Measurements from ENCODE around the gene COA6. TPM values are rescaled to one million over a fixed set of nuclear protein-coding genes. Genes with fewer than 3 reads are reported as not detected.

Gene COA6
- total and polyA plus RNA-seq, 10 of the 15 experiments (the other 5 are each of a cell fraction or from before 2014, with no cell fraction given): 49.9 to 178 (median 71.5) TPM

DNA sequence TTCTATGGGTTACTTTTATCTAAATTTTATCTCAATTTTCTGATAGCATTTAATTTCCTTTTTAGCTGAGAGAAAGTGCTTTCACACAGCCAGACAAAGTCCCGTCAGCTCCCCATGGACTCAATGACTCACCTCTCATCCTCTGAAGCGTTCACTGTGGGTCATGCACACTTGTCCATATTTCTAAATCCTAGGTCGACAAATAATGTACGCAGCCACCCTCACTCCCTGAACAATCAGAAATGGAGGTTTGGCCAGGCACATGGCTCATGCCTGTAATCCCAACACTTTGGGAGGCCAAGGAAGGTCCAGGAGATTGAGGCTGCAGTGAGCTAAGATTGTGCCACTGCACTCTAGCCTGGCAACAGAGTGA is 42.4 kb upstream of the COA6 start:
- ATAC-seq (no peak), FAIRE-seq (no peak), DNase-seq (ENCODE audit: low read depth, low spot score) (no peak)
- H4K20me1 ChIP-seq (ENCODE audit: control insufficient read depth, insufficient read depth): no peaks in the 10 kb centered on the region
- no peak overlapping the region for H3K4me2 ChIP-seq (ENCODE audit: control insufficient read depth, insufficient read depth)
- no peak overlapping the region for H3K9ac ChIP-seq (ENCODE audit: control insufficient read depth, insufficient read depth, low read length)
- ChIA-PET RAD21 (ENCODE audit: unreplicated experiment) (interaction anchor here (1.1 kb wide), 1 partner anchor 21 kb away, joined by 3 read pairs; no protein-coding TSS in a partner anchor), CTCF (interaction anchor here (0.6 to 5.0 kb wide), 3 partner anchors 40 to 891 kb away, joined by 3 to 22 read pairs (median 6); no protein-coding TSS in a partner anchor), SMC1A (ENCODE audit: uncharacterized antibody, unreplicated experiment) (interaction anchor here (0.6 to 1.7 kb wide), 2 partner anchors 21 to 1267 kb away, joined by 3 read pairs; no protein-coding TSS in a partner anchor), POLR2A (no interaction called here)
- H3K4me3 ChIP-seq: no peak overlapping the region
- H3K79me2 ChIP-seq (ENCODE audit: control insufficient read depth, insufficient read depth, low read length): no peaks in the 10 kb centered on the region
- no peak overlapping the region for H3K27ac ChIP-seq (ENCODE audit: control insufficient read depth, insufficient read depth)
- H3K4me1 ChIP-seq (ENCODE audit: control insufficient read depth, insufficient read depth, low read length): no peaks in the 10 kb centered on the region
- in situ Hi-C loops (cut with MboI): no loop called here
- no peaks in the 10 kb centered on the region for H3K27me3 ChIP-seq (replicated peaks in 1 of 2; ENCODE audit: control insufficient read depth in 2 of 2, insufficient read depth in 2 of 2, low read length in 1 of 2)
- BruUV-seq (replicated peaks): no TSS peak
- intact Hi-C loops (cut with micrococcal nuclease; ENCODE audit: unreplicated experiment): no loop called here
- no peaks in the 10 kb centered on the region for H3K36me3 ChIP-seq (ENCODE audit: control insufficient read depth in 2 of 2, insufficient read depth in 2 of 2, low read length in 1 of 2)
- no peak overlapping the region for H2AFZ ChIP-seq (ENCODE audit: control insufficient read depth, low read depth, low read length)
- no peak for TF ChIP-seq RELA (IDR thresholded peaks at IDR 0.05; ENCODE audit: borderline replicate concordance, partially characterized antibody)
- TF ChIP-seq LARP7 (IDR thresholded peaks at IDR 0.05): no peak
- TF ChIP-seq POU2F2 (IDR thresholded peaks at IDR 0.05; ENCODE audit: borderline replicate concordance, low read depth, low read length): no peak
- no peak for TF ChIP-seq NBN (IDR thresholded peaks at IDR 0.05)
- no peak for TF ChIP-seq JUNB (IDR thresholded peaks at IDR 0.05)
- no peak for TF ChIP-seq SKIL (IDR thresholded peaks at IDR 0.05; ENCODE audit: low read depth, poor library complexity, severe bottlenecking)
- no peak for TF ChIP-seq ELK1 (IDR thresholded peaks at IDR 0.05; ENCODE audit: low read depth, low read length)
- TF ChIP-seq, protein P1, sequence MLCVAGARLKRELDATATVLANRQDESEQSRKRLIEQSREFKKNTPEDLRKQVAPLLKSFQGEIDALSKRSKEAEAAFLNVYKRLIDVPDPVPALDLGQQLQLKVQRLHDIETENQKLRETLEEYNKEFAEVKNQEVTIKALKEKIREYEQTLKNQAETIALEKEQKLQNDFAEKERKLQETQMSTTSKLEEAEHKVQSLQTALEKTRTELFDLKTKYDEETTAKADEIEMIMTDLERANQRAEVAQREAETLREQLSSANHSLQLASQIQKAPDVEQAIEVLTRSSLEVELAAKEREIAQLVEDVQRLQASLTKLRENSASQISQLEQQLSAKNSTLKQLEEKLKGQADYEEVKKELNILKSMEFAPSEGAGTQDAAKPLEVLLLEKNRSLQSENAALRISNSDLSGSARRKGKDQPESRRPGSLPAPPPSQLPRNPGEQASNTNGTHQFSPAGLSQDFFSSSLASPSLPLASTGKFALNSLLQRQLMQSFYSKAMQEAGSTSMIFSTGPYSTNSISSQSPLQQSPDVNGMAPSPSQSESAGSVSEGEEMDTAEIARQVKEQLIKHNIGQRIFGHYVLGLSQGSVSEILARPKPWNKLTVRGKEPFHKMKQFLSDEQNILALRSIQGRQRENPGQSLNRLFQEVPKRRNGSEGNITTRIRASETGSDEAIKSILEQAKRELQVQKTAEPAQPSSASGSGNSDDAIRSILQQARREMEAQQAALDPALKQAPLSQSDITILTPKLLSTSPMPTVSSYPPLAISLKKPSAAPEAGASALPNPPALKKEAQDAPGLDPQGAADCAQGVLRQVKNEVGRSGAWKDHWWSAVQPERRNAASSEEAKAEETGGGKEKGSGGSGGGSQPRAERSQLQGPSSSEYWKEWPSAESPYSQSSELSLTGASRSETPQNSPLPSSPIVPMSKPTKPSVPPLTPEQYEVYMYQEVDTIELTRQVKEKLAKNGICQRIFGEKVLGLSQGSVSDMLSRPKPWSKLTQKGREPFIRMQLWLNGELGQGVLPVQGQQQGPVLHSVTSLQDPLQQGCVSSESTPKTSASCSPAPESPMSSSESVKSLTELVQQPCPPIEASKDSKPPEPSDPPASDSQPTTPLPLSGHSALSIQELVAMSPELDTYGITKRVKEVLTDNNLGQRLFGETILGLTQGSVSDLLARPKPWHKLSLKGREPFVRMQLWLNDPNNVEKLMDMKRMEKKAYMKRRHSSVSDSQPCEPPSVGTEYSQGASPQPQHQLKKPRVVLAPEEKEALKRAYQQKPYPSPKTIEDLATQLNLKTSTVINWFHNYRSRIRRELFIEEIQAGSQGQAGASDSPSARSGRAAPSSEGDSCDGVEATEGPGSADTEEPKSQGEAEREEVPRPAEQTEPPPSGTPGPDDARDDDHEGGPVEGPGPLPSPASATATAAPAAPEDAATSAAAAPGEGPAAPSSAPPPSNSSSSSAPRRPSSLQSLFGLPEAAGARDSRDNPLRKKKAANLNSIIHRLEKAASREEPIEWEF (IDR thresholded peaks at IDR 0.05; ENCODE audit: insufficient replicate concordance, low read depth, low read length): no peak
- TF ChIP-seq USF2 (IDR thresholded peaks at IDR 0.05; ENCODE audit: borderline replicate concordance, low read depth, low read length): no peak
- TF ChIP-seq CEBPB (IDR thresholded peaks at IDR 0.05; ENCODE audit: borderline replicate concordance in 1 of 2, low read depth in 2 of 2, low read length in 2 of 2): no peak
- no peaks in the 10 kb centered on the region; the same call in 2 of the 3 replicates for H3K9me3 ChIP-seq (replicated peaks; ENCODE audit: control insufficient read depth, insufficient read depth, low read length)
- 17% methylated on average over 4 of the region's 4 CpGs for WGBS (ENCODE audit: insufficient coverage, insufficient replicate concordance, low lambda C conversion rate, missing lambda C conversion rate)

Measured in GM12878 (cell line).